ENCODE results near the gene SCGB1D4. TPM values are rescaled to one million over a fixed set of nuclear protein-coding genes. Genes with fewer than 3 reads are reported as not detected.
"Not testable (repeated sequence)": the region's sequence is repeated elsewhere in the genome, so short reads cannot be mapped to it uniquely, and the experiment has no call there.

Gene SCGB1D4
- total and polyA plus RNA-seq, 2 of the 4 experiments (the other 2 are of a cell fraction): not detected

DNA sequence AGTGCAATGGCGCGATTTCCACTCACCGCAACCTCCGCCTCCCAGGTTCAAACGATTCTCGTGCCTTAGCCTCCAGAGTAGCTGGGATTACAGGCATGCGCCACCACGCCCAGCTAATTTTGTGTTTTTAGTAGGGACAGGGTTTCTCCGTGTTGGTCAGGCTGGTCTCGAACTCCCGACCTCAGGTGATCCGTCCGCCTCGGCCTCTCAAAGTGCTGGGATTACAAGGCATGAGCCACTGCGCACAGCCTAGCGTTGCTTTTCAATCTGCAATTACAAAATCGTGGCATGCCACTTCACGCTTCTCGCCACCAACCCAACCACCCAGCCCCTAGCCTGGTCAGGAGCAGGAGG, 38.1 kb upstream of the SCGB1D4 start:
- Histone ChIP-seq H3K4me2 (ENCODE audit: low read depth, low read length) (peak overlapping the region; percentile 53), H3K27me3 (ENCODE audit: control insufficient read depth, insufficient read depth, low read length) (peaks cover 51% of the 10 kb centered on the region), H2AFZ (replicated peaks; ENCODE audit: low read length, poor library complexity) (peak overlapping the region; percentile 92), H3K4me3 (ENCODE audit: insufficient read depth, low read depth, low read length) (peak overlapping the region; percentile 51)
- H4K20me1 ChIP-seq (ENCODE audit: insufficient read depth, low read length); H2AK5ac ChIP-seq (ENCODE audit: low read depth, low read length); H3K9me3 ChIP-seq (ENCODE audit: control insufficient read depth, insufficient read depth, low read length); dilution Hi-C loops (cut with HindIII; ENCODE audit: low sequenced_read_pairs, unreplicated experiment); H3K23ac ChIP-seq (ENCODE audit: low read depth, low read length); H3K4ac ChIP-seq (ENCODE audit: low read depth, low read length); H3K27ac ChIP-seq (ENCODE audit: insufficient read depth, low read length); H4K91ac ChIP-seq (ENCODE audit: insufficient read depth, low read depth, low read length); H3K4me1 ChIP-seq (ENCODE audit: control insufficient read depth, insufficient read depth, low read length); intact Hi-C loops (cut with micrococcal nuclease); CTCF ChIA-PET; H3K79me1 ChIP-seq (ENCODE audit: low read depth in 1 of 2, low read length in 2 of 2); H3K36me3 ChIP-seq (ENCODE audit: control insufficient read depth, insufficient read depth, low read length); H2BK5ac ChIP-seq (ENCODE audit: low read depth, low read length, poor library complexity, severe bottlenecking); DNase-seq; H4K5ac ChIP-seq (ENCODE audit: low read depth, low read length); POLR2A ChIA-PET (ENCODE audit: unreplicated experiment); H2AK9ac ChIP-seq (replicated peaks; ENCODE audit: low read depth, low read length, poor library complexity); BruUV-seq (replicated peaks); H3K9ac ChIP-seq (ENCODE audit: low read depth, low read length); H3K18ac ChIP-seq (ENCODE audit: low read depth, low read length); ATAC-seq (ENCODE audit: low read depth); H2BK20ac ChIP-seq (ENCODE audit: low read depth, low read length); H2BK120ac ChIP-seq (ENCODE audit: low read depth, low read length); H2BK15ac ChIP-seq (ENCODE audit: low read depth, low read length); H3K56ac ChIP-seq (ENCODE audit: extremely low read depth, insufficient read depth, low read length); in situ Hi-C loops (cut with MboI; ENCODE audit: low sequenced_read_pairs); H4K8ac ChIP-seq (ENCODE audit: low read depth in 2 of 2, low read length in 2 of 2); H3K9me1 ChIP-seq (ENCODE audit: insufficient read depth, low read length); H3K14ac ChIP-seq (replicated peaks; ENCODE audit: low read depth, low read length): not testable (repeated sequence)
- WGBS, 2 experiments (ENCODE audit: extremely low coverage in 2 of 2, insufficient read length in 1 of 2): 0% methylated on average over 1 of the region's 19 CpGs; no CpG with 5 or more reads in 1 of the 2 experiments
